Measurements from ENCODE around the gene USF3. TPM values are rescaled to one million over a fixed set of nuclear protein-coding genes. Genes with fewer than 3 reads are reported as not detected.

The USF3 gene
- polyA plus RNA-seq, 4 donors, result 15.2 to 21.9 (median 18.8) TPM

DNA sequence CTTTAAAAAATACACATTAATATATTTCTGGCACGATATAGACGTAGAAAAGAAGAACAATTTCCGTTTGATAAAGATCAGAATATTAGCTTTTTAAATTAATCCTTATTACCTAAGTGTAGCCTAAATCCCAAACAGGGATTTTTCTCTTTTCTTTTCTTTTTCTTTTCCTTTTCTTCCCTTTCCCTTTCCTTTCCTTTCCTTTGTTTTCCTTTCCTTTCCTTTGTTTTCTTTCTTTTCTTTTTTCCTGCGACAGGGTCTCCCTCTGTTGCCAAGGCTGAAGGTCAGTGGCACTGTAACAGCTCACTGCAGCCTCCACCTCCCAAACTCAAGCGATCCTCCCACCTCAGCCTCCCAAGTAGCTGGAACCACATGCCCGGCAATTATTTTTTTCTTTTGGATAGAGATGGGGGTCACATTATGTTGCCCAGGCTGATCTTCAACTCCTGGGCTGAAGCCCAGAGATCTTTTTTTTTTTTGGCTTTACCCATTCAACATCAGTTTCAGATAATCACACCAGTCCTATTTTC lies 1.8 kb upstream of the USF3 start:
- no peak for DNase-seq (ENCODE audit: low read depth in 4 of 4, low spot score in 2 of 4)

GRCh38 chr3:113697500-113698090 lies 1.2 kb upstream of the USF3 start:
- peak in 1 of 4 donors; percentile 31 for DNase-seq (ENCODE audit: low read depth in 4 of 4, low spot score in 2 of 4)

- peak; percentile 94 to 99 (median 97) for DNase-seq (ENCODE audit: low read depth in 4 of 4, low spot score in 2 of 4)
Observed at GRCh38 chr3:113696658-113697499, 437 bp upstream of the USF3 start.

DNA sequence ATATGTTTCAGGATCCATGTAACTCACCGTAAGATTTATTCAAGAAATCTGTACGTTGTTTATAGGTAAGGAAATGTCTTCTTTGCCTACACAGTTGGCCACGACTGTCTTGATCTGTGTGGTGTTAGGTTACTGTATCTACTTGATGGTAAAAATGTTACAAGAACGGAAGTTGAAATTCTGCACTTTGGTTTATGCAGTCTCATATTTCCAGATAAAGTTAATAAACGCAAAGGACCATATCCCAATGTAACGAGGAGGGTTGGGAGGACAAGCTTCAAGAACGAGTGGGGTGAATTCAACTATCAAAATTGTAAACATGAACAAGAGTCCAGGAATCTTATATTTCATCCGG lies 1.0 kb downstream of the USF3 start:
- DNase-seq (ENCODE audit: low read depth in 4 of 4, low spot score in 2 of 4), result peak in 1 of 4 donors; percentile 28

DNA sequence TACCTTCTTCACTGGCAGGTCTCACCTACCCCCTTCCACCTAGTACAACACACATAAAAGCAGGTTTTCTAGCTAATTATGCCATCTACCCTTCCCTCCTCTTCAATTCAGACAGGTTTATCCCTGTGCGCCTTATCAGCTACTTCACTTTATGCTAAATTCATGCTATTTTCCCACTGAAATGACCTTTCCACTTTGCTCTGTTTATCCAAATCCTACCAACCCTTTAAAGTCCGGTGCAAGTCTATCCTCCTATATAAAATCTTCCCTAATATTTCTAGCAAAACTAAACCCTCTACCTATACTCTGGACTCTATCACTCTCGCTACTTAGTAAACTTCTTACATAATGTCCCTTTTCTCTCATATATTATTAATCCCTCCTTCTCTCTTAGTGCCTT lies 6.0 kb downstream of the USF3 start:
- DNase-seq (ENCODE audit: low read depth in 4 of 4, low spot score in 2 of 4), result no peak

- DNase-seq (ENCODE audit: low read depth in 4 of 4, low spot score in 2 of 4), result no peak
Observed at GRCh38 chr3:113685956-113686721, 10.3 kb downstream of the USF3 start.

GRCh38 chr3:113685124-113685523 lies 11.3 kb downstream of the USF3 start:
- DNase-seq (ENCODE audit: low read depth in 4 of 4, low spot score in 2 of 4), result no peak

DNA sequence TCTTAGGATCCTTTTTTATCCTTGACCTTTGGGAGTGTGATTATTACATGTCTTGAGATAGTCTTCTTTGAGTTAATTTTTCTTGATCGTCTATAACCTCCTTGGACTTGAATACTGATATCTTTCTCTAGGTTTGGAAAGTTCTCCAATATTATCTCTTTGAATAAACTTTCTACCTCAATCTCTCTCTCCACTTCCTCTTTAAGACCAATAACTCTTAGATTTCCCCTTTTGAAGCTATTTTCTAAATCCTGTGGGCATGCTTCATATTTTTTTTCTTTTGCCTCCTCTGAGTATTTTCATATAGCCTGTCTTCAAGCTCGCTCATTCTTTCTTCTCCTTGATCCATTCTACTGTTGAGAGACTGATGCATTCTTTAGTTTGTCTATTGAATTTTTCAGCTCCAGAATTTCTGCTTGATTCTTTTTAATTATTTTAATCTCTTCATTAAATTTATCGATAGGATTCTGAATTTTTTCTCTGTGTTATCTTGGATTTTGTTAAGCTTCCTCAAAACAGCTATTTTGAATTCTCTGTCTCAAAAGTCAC lies 12.1 kb downstream of the USF3 start:
- no peak for DNase-seq (ENCODE audit: low read depth in 4 of 4, low spot score in 2 of 4)

- DNase-seq (ENCODE audit: low read depth in 4 of 4, low spot score in 2 of 4), result no peak
Observed at GRCh38 chr3:113678773-113679172, 17.7 kb downstream of the USF3 start.

GRCh38 chr3:113677737-113678136 lies 18.7 kb downstream of the USF3 start:
- DNase-seq (ENCODE audit: low read depth in 4 of 4, low spot score in 2 of 4), result no peak

DNA sequence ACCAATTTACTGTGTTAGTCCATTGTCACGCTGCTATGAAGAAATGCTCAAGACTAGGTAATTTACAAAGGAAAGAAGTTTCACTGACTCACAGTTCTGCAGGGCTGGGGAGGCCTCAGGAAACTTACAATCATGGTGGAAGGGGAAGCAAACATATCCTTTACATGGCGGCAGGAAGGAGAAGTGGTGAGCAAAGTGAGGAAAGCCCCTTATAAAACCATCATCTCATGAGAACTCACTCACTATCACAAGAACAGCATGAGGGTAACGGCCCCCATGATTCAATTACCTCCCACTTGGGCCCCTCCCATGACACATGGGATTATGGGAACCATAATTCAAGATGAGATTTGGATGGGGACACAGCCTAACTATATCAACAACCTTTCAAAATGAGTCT lies 20.2 kb downstream of the USF3 start:
- DNase-seq (ENCODE audit: low read depth in 4 of 4, low spot score in 2 of 4), result no peak

DNA sequence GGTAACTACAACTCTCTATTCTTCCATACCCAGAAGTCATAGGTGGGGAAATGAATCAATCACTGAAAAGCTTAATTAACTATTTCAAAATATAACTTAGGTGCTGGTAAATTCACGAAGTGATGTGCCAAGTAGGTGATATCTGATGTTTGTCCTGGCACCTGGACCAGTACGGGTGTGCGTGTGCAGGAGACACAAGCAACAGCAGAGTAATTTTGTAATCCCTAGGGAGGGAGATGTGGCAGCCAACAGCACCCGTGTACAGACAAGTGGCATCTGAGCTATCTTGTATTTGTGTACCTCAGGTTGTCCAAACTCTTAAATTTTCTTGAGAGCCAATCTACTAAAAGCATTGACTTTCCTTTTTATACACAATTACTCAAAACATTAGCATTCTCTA lies 22.8 kb downstream of the USF3 start:
- no peak for DNase-seq (ENCODE audit: low read depth in 4 of 4, low spot score in 2 of 4)

DNA sequence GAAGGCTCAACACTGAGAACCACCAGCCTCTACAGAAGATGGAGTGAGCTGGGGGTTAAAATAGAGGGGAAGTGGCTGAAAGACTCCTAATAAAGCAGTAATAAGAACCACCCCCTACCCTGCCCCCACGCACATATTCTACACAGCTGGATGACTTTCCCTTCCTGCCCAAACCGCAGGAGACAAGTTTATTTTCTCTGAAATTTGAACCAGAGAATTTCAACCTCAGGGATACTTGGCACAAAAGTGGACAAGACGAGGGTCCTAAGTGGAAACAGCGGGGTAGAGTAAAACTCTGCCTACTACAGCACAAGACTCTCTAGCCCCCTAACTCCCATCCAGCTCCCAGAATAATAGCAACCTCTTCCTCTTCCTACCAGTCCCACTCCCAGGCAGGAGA lies 28.4 kb downstream of the USF3 start:
- peak; percentile 36 to 68 (median 48) for DNase-seq (ENCODE audit: low read depth in 4 of 4, low spot score in 2 of 4)

DNA sequence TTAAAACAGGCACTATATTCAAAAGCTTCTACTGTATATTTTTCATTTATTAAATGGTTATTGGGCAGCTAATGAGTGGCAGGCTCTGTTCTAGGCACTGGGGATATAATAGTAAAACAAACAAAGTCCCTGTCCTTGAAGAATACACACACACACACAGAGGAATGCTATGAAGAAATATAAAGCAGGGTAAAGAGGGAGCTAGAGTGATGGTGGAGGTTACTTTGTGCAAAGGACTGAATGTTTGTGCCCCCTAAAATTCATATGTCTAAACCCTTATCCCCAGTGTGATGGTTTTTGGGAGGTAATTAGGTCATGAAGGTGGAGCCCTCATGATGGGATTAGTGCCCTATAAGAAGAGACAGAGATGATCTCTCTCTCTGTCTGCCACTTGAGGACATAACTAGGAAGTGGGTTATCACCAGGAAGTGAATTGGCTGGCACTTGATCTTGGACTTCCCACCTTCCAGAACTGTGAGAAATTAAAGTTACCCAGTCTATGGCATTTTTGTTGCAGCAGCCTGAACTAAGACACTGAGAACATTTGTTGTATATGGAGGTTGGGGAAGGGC lies 31.8 kb downstream of the USF3 start:
- DNase-seq (ENCODE audit: low read depth in 4 of 4, low spot score in 2 of 4), result no peak

DNA sequence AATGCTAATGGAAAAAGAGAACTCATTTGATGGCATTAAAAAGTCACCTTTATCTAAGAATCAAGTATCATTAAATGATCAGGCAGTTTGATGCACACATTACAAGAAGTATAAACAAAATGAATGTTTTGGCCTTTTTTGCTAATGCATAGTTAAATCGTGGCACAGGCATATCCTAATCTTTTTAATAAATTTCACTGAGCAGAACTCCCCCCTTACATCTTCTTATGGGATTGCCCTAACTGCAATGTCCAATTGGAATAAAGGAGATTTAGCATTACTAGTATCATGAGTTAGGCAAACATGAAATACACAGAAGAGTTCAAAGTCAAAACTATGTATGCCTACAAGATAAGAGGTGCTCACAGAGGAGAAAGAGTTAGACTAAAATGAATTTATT lies 32.7 kb downstream of the USF3 start:
- no peak for DNase-seq (ENCODE audit: low read depth in 4 of 4, low spot score in 2 of 4)

DNA sequence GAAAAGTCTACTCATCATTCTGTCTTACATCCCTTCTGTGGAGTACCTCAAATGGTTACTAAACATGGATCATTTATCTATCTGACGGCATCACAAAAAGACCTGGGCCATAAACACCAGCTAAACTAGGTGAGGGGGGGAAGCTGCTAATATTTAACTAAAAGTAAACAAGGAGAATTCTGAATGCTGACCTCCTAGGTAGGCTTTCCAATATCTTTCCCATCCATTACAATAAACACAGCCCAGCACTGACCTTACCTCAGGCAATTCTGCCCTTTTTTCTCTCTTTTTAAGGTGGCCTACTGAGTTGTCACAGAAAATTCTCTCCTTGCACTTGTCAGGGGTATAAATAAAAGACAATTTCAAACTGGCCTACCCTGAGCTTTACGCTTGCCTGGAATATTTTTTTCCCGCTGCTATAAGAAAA lies 33.1 kb downstream of the USF3 start:
- DNase-seq (ENCODE audit: low read depth in 4 of 4, low spot score in 2 of 4), result no peak

- no peak for DNase-seq (ENCODE audit: low read depth in 4 of 4, low spot score in 2 of 4)
Observed at GRCh38 chr3:113662824-113663223, 33.6 kb downstream of the USF3 start.

- no peak for DNase-seq (ENCODE audit: low read depth in 4 of 4, low spot score in 2 of 4)
Observed at GRCh38 chr3:113660896-113661295, 35.5 kb downstream of the USF3 start.

GRCh38 chr3:113660458-113660857 lies 36.0 kb downstream of the USF3 start:
- no peak for DNase-seq (ENCODE audit: low read depth in 4 of 4, low spot score in 2 of 4)

DNA sequence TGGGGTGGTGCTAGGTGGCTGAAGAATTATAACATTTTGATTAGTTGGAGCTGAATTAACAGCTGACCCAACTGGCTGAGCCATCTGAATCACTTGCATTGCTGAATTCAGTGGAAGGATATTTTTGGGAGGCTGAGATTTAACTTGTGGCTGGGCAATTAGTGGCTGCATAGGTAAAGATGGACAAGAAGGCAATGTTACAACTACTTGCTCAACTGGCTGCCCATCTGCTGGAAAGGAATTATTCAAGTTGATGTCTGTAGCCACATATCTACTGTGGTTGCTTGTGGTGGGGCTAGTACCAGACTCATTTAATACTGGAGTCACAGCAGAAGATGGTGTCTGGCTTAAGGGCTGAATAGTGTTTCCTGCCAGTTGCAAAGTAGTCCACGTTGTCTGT lies 36.4 kb downstream of the USF3 start:
- no peak for DNase-seq (ENCODE audit: low read depth in 4 of 4, low spot score in 2 of 4)

- DNase-seq (ENCODE audit: low read depth in 4 of 4, low spot score in 2 of 4), result no peak
Observed at GRCh38 chr3:113659101-113659541, 37.3 kb downstream of the USF3 start.
